ENCODE measurements around the gene GPR141.

DNA sequence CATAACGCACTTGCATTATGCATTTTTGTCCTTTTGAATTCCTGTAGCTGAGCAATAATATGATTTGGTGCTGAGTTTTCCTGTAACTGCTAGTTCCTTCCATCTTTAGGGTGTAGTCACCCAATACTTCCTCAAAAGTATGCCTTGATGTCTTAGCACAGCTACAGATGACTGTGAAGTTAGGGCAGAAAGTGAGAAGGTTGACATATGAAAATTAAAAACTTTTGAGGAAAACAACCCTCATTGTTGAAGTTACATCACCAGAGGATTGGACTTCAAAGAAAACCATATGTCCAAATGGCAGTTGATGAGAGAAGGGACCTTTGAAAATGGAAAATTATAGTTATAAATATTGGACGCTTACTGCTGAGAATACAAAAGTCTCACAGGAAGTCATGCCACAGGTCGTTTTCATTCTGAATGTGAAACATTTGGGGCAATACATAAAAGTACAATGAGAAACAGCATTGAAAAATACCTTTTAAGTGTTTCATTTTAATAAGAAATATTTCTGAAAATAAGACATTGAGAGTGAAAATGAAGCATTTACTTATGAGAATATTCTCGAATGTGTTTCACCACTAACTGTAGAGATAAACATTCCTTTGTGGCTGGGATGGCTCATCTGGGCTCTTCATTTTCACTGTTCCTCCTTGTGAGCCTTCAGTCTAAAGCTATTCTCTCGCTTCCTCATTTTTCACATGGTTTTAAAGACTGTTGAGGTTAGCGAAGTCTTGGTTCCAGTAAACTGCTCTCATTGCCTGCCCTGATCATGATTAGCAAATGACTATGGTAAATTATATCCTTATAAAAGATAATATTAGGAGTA lies 103.4 kb downstream of the GPR141 start:
- TF ChIP-seq, protein P1, sequence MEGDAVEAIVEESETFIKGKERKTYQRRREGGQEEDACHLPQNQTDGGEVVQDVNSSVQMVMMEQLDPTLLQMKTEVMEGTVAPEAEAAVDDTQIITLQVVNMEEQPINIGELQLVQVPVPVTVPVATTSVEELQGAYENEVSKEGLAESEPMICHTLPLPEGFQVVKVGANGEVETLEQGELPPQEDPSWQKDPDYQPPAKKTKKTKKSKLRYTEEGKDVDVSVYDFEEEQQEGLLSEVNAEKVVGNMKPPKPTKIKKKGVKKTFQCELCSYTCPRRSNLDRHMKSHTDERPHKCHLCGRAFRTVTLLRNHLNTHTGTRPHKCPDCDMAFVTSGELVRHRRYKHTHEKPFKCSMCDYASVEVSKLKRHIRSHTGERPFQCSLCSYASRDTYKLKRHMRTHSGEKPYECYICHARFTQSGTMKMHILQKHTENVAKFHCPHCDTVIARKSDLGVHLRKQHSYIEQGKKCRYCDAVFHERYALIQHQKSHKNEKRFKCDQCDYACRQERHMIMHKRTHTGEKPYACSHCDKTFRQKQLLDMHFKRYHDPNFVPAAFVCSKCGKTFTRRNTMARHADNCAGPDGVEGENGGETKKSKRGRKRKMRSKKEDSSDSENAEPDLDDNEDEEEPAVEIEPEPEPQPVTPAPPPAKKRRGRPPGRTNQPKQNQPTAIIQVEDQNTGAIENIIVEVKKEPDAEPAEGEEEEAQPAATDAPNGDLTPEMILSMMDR (IDR thresholded peaks at IDR 0.05) = no peak
- no peak for TF ChIP-seq EZH2 (IDR thresholded peaks at IDR 0.05; ENCODE audit: borderline replicate concordance, insufficient read depth, low read depth, low read length, poor library complexity, severe bottlenecking)

Measured in B cell (primary cell).